OCI-LY7 (cell line): Measurements from ENCODE around the gene FDX2. TPM values are rescaled to one million over a fixed set of nuclear protein-coding genes. Genes with fewer than 3 reads are reported as not detected.

Experiments used
- BruUV-seq: library from RNA; stranded (reverse); fragments of 400-500 nt; replicated peaks from 2 replicates; lab custom pipeline; 2021; lab: Mats Ljungman, UMichigan
- CTCF ChIA-PET: fragments of 300-600 bp; sonication (Branson Sonifier 250); formaldehyde crosslinking; loops from one replicate; lab custom pipeline; 2022; ENCODE audit warnings: antibody characterized with exemption; ENCODE audit not compliant: unreplicated experiment; lab: Charles Lee
- POLR2A ChIA-PET: fragments of 300-600 bp; sonication (Branson Sonifier 250); formaldehyde crosslinking; loops from one replicate; lab custom pipeline; 2022; ENCODE audit warnings: antibody characterized with exemption; lab: Charles Lee
- DNase-seq: peaks from one replicate; pipeline ENCODE4 v3.0.0-alpha.2; 2015; ENCODE audit warnings: low spot score
- H2AFZ ChIP-seq: fragments of 200-600 bp; sonication (generic), shearing (Covaris generic); 2 replicates; pipeline ENCODE4 v1.6.1; 2014; ENCODE audit warnings: mild to moderate bottlenecking, antibody characterized with exemption, low read length, moderate library complexity
- H3K27ac ChIP-seq: fragments of 200-600 bp; sonication (generic); 2 replicates; pipeline ENCODE4 v1.5.1; 2014; ENCODE audit warnings: mixed run types, low read depth, mild to moderate bottlenecking, moderate library complexity, low read length, inconsistent platforms; ENCODE audit not compliant: poor library complexity, severe bottlenecking
- H3K36me3 ChIP-seq: fragments of 200-600 bp; sonication (generic); 2 replicates; pipeline ENCODE4 v1.6.1; 2014; ENCODE audit warnings: mild to moderate bottlenecking, antibody characterized with exemption, low read length, moderate library complexity, mixed read lengths; ENCODE audit not compliant: insufficient read depth
- H3K4me1 ChIP-seq: fragments of 200-600 bp; sonication (generic); 2 replicates; pipeline ENCODE4 v1.5.1; 2014; ENCODE audit warnings: mild to moderate bottlenecking, low read length; ENCODE audit not compliant: insufficient read depth, poor library complexity, severe bottlenecking
- H3K4me2 ChIP-seq: fragments of 200-600 bp; sonication (generic); 2 replicates; pipeline ENCODE4 v1.6.1; 2014; ENCODE audit warnings: mild to moderate bottlenecking, low read length
- H3K4me3 ChIP-seq: fragments of 200-600 bp; sonication (generic); 2 replicates; pipeline ENCODE4 v1.5.1; 2014; ENCODE audit warnings: mild to moderate bottlenecking, low read depth, low read length; ENCODE audit not compliant: poor library complexity, severe bottlenecking
- H3K79me2 ChIP-seq: fragments of 200-600 bp; sonication (generic); 2 replicates; pipeline ENCODE4 v1.6.1; 2016; ENCODE audit warnings: low read depth, mild to moderate bottlenecking, low read length, moderate library complexity, mixed read lengths; ENCODE audit not compliant: insufficient read depth
- H3K9me2 ChIP-seq: fragments of 200-600 bp; sonication (generic); 2 replicates; pipeline ENCODE4 v1.6.1; 2016; ENCODE audit warnings: mild to moderate bottlenecking, low read length, mixed read lengths; ENCODE audit not compliant: insufficient read depth
- H3K9me3 ChIP-seq: fragments of 200-600 bp; sonication (generic); 2 replicates; pipeline ENCODE4 v1.6.1; 2014; ENCODE audit warnings: mild to moderate bottlenecking, mixed run types, low read length, mixed read lengths
- H4K20me1 ChIP-seq: fragments of 200-600 bp; sonication (generic); 2 replicates; pipeline ENCODE4 v1.6.1; 2014; ENCODE audit warnings: mild to moderate bottlenecking, antibody characterized with exemption, low read length, moderate library complexity, mixed read lengths; ENCODE audit not compliant: insufficient read depth
- EZH2phosphoT487 ChIP-seq: fragments of 200-600 bp; sonication (generic); IDR thresholded peaks from 2 replicates; pipeline ENCODE4 v1.6.1; 2018; ENCODE audit warnings: low read depth, borderline replicate concordance, mild to moderate bottlenecking, mixed run types, antibody characterized with exemption, low read length, moderate library complexity, mixed read lengths
- intact Hi-C: fragments of 100-400 bp; cut with micrococcal nuclease; formaldehyde crosslinking; loops from one replicate; pipeline ENCODE4 v1.10.0; 2022; ENCODE audit not compliant: unreplicated experiment
- total RNA-seq, 2 experiments: library from RNA; depleted of rRNA in 1 of 2; stranded (reverse); fragments of >200 nt in 1 of 2; shearing (Covaris generic) in 1 of 2; gene quantifications; 2 replicates each; pipeline ENCODE4 v1.2.3, GENCODE V29; 2014 to 2022
- TF ChIP-seq, protein P1 (sequence below): fragments of 200-600 bp; sonication (generic); conservative IDR thresholded peaks from 2 replicates; pipeline ENCODE4 v1.5.1; 2014; ENCODE audit warnings: mild to moderate bottlenecking, antibody characterized with exemption, low read length, moderate library complexity, mixed read lengths

The FDX2 gene
- total RNA-seq, 2 experiments from 2014 or later, result 17.1 to 17.2 TPM

DNA sequence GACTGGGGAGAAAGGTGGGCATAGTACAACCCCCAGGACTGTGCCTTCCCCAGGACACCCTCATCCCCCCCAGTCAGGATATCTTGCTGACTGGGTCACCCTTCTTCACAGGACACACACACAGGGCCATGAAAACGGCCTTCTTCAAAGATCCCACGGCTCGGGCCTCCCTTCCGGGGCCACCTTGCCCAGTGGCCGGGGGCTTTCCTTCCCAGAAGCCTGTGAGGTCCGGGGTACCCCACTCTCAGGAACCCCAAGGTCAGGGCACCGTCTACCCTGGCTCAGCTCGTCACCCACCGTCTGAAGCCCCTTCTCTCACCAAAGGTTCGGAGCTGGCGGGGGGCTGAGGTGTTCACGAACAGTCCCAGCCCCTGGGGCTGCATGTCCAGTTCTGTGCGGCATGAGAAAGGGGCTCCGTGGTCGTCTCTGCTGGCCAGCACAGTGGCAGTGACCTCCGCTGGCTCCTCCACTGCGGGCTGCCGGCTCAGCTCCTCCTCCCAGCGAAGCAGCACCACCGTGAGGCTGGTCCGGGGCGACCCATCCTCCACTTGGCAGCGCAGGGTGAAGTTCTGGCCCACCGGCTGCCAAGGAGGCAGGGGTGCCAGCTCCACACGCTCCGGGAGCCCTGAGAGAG is 19.7 kb upstream of the FDX2 start:
- peaks cover 25% of the 10 kb centered on the region for H3K79me2 ChIP-seq
- peak overlapping the region; percentile 76 for H3K4me2 ChIP-seq
- ChIA-PET CTCF (no interaction called here), POLR2A (no interaction called here)
- H3K36me3 ChIP-seq, result peaks cover 20% of the 10 kb centered on the region
- no TSS peak for BruUV-seq
- no peak overlapping the region for H3K27ac ChIP-seq
- peaks cover 8% of the 10 kb centered on the region for H4K20me1 ChIP-seq
- TF ChIP-seq, protein P1, sequence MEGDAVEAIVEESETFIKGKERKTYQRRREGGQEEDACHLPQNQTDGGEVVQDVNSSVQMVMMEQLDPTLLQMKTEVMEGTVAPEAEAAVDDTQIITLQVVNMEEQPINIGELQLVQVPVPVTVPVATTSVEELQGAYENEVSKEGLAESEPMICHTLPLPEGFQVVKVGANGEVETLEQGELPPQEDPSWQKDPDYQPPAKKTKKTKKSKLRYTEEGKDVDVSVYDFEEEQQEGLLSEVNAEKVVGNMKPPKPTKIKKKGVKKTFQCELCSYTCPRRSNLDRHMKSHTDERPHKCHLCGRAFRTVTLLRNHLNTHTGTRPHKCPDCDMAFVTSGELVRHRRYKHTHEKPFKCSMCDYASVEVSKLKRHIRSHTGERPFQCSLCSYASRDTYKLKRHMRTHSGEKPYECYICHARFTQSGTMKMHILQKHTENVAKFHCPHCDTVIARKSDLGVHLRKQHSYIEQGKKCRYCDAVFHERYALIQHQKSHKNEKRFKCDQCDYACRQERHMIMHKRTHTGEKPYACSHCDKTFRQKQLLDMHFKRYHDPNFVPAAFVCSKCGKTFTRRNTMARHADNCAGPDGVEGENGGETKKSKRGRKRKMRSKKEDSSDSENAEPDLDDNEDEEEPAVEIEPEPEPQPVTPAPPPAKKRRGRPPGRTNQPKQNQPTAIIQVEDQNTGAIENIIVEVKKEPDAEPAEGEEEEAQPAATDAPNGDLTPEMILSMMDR, result no peak
- TF ChIP-seq EZH2phosphoT487, result no peak
- H3K4me3 ChIP-seq, result no peak overlapping the region
- peaks cover 50% of the 10 kb centered on the region for H3K4me1 ChIP-seq
- H3K9me3 ChIP-seq, result no peaks in the 10 kb centered on the region
- no peaks in the 10 kb centered on the region for H3K9me2 ChIP-seq
- intact Hi-C loops, result loop anchor here (10.0 kb wide), 1 partner anchor 229 kb away; the partner anchor contains the start of genes CDKN2D and KRI1
- H2AFZ ChIP-seq, result no peak overlapping the region
- no peak for DNase-seq

DNA sequence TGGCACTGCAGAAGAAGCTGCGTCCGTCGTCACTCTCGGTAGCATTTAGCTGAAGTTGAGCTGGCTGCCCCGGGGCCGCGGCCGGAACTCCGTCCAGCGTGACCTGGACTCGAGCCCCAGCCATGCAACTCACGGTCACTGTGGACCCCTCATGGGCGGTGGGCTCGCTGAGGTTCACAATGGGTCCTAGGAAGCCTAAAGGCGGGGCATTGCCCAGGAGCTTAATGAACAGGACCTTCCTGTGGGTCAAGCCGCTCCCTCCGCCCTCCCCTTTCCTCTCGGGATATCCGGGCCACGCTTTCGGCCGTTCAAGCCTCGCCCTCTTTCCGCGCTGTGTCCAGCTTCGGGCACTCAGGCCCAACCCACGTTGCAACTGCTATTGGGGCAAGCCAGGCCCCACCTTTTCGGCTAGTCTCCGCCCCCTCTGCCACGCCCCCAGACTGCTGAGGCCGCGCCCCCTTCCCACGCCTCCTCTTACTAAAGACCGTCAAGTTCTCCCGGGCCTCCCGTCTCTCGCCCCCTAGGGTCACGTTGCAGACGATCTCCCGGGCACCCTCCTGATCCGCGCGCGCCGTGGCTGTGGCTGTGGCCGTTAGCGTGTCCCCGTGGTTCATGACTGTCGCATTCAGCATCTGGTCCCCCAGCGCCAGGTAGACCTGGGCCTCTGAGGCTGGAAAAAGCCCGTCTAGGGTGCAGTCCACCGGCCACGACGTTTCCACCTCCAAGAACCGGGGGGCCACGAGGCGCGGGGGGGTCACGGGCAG is 19.0 kb upstream of the FDX2 start:
- Histone ChIP-seq H3K9me2 (no peaks in the 10 kb centered on the region), H3K4me1 (peaks cover 45% of the 10 kb centered on the region), H2AFZ (no peak overlapping the region), H3K4me3 (peak overlapping the region; percentile 83), H3K79me2 (peaks cover 30% of the 10 kb centered on the region), H3K27ac (no peak overlapping the region), H3K4me2 (peak overlapping the region; percentile 76), H3K36me3 (peaks cover 27% of the 10 kb centered on the region), H3K9me3 (no peaks in the 10 kb centered on the region), H4K20me1 (peaks cover 12% of the 10 kb centered on the region)
- BruUV-seq, result no TSS peak
- peak; percentile 83 for DNase-seq
- CTCF ChIA-PET, result interaction anchor here (0.5 kb wide), 1 partner anchor 434 kb away, joined by 3 read pairs; no protein-coding TSS in a partner anchor
- TF ChIP-seq, protein P1, result peak; percentile 50; the same call in 1 of the 2 replicates
- TF ChIP-seq EZH2phosphoT487, result no peak
- POLR2A ChIA-PET, result interaction anchor here (0.5 to 1.0 kb wide), 3 partner anchors 7 to 564 kb away, joined by 3 to 4 read pairs (median 3); no protein-coding TSS in a partner anchor
- intact Hi-C loops, result loop anchor here (10.0 kb wide), 1 partner anchor 230 kb away; the partner anchor contains the start of genes CDKN2D and KRI1
